HG03095 (cell line): Measurements from ENCODE around the gene ADAM33.

Experiments
- ATAC-seq: cut with Tn5 transposase; IDR thresholded peaks from one replicate; pipeline ENCODE4 v1.9.1; 2021; ENCODE audit warnings: moderate library complexity; ENCODE audit not compliant: unreplicated experiment

Gene ADAM33

DNA sequence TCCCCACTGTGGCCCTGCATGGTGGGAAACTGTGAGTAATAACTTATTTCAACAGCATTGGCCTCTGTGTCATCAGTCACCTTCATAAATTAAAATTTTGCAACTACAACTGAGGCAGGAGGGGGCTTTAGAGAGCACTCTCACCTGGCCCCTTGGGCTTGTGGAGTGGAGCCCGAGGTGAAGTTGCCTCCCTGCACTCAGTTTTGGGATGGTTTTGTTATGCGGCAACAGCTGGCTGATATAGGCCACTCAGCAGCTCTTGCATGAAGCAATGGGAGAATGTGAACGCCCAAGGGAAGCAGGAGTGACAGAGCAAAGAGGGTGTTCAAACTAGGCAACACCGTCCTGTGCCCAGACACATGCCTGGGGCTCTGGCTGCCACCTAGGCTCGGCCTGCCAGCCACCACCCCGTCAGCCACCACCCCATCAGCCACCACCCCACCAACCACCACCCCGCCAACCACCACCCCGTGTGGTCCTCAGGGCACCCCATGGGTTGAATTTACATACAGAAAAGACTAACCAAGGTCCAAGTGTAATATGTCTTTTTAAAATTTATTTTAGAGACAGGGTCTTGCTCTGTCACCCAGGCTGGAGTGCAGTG is 14.3 kb downstream of the ADAM33 start:
- ATAC-seq: no peak

DNA sequence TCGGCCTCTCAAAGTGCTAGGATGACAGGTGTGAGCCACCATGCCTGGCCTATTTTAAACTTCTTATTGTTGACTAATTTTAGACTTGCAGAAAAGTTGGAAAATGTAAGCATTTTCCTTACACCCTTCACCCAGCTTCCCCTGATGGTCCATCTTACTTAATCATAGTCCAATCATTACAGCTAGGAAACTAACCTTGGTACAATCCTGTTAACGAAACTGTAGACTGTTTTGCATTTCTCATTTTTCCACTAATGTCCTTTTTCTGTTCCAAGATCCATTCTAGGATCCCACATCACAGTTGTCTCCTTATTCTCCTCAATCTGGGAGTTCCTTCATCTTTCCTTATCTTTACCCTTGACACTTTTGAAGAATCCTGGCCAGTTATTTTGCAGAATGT is 18.0 kb downstream of the ADAM33 start:
- no peak for ATAC-seq

- ATAC-seq: no peak
These were observed 18.6 kb downstream of the ADAM33 start, which contains the start of gene GFRA4 for GRCh38 chr20:3663031-3663701. GFRA4 (minus strand) TSS chr20:3663399; CDS start chr20:3663399, 0 bp downstream.

DNA sequence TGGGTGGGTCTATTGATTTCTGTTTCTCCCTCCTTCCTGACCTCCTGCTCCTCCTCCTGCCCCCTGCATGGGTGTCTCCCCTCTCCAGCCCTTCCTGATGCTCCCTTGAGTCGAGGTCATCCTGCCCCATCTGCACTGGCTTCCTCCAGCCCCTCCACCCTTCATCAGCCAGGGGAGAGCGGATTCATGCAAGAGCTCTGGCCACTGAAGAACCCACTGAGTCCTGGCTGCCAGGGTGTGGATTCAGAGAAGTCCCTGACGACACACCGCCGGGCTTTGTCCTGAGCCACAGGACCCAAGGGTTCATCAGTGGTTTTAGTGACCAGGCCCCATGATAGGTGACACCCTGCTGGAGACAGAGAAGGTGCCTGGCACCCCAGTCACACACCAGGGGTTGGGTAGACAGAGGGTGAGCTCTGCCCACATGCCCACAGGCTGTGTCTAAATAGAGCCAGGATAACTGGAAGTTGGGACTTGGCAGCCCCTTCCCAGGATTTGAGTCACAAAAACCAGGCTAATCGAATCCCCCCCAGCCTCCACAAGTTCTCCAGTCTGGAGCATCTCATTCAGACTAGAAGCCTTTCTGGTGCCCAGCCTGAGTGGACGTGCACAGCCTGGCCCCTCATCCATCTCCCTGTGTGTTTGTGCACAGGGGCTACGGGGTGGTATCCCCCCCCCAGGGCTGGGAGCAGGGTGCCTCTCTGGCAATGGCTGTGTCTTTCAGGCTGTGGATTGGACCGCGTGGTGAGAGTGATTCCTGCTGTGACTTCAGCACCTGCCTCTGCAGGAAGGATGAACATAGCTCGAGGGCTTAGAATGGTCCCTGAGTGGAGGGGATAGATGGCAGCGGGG is 19.8 kb downstream of the ADAM33 start:
- no peak for ATAC-seq

GRCh38 chr20:3661060-3661813 is 20.6 kb downstream of the ADAM33 start:
- no peak for ATAC-seq

GRCh38 chr20:3660262-3661059 is 21.3 kb downstream of the ADAM33 start:
- ATAC-seq: no peak

DNA sequence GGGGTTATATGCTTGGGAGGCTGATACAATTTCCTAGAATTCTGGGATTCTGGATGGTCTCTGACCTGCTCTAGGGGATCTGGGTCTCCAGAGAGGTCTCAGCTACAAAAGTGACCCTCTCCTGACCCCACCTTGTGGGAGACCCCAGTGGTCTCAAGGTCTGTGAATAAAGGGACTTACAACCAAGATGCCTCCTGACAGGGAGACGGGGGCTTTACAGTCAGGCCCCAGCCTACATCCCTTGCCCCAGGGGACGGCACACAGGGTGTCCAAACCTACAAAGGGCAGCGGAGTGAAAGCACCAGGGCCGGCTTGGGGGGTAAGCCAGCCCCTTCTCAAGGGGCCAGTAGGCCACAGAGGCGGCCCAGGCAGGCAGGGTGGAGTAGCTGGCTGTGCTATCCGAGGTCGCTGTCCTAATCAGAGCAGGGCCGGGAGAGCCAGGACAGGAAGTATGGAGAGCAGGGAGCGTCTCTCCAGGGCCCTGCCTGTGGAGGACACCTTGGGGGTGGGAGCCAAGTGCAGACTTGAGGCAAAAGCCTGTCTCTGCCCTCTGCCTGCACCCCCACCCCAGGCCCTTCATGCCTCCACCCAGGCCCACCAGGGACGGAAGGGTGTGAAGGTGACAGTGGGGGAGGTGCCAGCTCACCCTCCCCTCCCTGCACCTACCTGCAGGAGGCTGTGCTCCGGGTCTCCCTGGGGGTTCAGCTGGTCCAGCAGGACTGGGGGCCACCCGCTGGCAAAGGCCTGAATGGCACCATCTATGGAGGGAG is 22.1 kb downstream of the ADAM33 start:
- ATAC-seq: no peak

DNA sequence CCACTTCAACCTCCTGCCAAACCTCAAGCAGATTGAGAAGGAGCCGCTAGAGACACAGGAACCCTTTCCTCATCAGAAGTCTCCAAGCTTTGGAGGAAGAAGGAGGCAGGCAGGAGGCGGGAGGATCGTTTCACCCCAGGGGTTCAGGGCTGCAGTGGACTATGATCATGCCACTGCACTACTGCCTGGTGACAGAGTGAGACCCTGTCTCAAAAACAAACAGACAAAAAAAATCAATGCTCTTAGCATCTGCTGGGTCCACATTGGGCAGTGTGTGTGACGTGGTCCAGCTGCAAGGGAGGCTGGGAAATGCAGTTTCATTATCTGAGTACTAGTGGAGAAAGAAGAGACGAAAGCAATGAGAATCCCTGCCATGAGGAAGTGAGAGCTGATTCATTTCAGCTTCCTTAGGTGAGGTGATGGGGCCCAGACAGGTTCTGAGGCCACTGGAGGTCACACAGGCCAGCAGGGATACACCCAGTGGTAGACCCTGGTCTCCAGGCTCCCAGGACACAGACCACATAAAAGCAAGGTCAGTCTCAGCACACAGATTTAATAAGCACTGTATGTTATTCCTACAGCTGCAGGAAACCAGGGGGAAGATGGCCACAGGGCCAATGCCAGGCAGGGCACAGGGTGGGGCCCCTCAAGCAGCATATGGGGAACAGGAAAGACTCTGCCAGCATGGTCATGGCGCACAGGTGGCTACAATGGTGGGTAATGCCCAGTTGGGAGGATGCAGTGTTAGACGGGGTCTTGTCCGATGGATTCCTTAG is 22.9 kb downstream of the ADAM33 start:
- peak; percentile 93 for ATAC-seq

DNA sequence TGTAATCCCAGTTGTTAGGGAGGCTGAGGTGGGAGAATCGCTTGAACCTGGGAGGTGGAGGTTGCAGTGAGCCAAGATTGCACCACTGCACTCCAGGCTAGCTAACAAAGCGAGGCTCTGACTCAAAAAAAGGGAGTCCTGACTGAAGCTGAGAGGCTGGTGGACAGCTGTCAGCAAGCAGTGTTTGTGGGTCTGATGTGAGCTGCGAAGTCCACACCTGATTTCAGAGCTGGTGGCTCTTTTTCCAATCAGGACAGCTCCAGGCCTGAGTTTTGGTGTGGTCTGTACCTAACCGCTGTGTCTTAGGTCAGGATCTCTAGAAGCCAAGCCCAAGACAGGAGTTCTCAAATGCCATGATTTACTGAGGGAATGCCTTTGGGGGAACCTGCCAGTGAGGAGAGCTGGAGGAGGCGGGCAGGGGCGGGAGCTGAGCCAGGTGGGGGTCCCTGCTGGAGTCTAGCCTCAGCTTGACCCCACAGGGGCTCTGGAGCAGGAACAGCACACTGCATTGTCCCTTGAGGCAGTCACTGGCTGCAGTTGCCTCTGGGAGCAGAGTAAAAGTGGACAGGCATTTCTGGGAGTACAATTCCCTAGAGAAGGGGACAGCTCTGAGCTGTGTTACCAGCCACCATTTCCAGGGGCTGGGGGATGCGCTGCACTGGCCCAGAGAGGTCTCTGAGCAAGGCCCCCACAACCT is 23.6 kb downstream of the ADAM33 start:
- no peak for ATAC-seq

DNA sequence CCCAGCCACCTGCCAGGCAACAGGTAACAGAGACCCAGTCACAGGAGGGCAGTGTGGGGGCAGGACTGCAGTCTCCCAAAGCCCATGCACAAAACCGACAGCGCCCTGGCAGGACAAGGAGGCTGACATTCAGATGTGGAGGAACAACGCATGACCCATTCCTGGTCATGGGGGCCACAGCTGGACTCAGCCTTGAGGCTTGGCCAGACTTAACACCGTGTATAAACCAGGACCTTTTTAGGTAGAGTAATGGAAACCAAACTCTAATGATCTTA is 26.7 kb downstream of the ADAM33 start:
- ATAC-seq: no peak

GRCh38 chr20:3654326-3655130 is 27.3 kb downstream of the ADAM33 start:
- ATAC-seq: no peak

- ATAC-seq: no peak
These were observed 27.9 kb downstream of the ADAM33 start for GRCh38 chr20:3653921-3654320.

GRCh38 chr20:3652676-3653596 is 28.9 kb downstream of the ADAM33 start:
- ATAC-seq: no peak

DNA sequence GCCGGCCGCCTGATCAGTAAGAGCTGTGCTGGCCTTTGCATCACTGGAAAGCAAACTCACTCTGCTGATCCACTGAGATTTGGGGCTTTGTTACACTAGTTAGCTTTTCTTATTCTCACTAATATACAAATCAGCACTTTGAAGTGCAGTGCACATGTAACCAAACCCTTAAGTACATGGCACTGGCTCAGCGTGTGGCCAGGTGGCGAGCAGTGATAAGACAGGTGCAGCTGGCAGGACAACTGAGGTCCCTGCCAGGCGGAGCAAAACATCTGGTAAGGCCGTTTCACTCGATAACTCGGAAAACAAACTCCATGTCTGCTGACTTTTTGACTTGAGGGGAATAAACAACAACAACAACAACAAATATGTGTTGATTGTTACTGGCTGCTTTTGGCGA is 29.6 kb downstream of the ADAM33 start:
- ATAC-seq: no peak

- no peak for ATAC-seq
These were observed 30.4 kb downstream of the ADAM33 start for GRCh38 chr20:3651204-3651962.

- ATAC-seq: no peak
These were observed 32.9 kb downstream of the ADAM33 start for GRCh38 chr20:3648951-3649350.
